M059J (cell line): ENCODE data around the gene DNAJB12. TPM values are rescaled to one million over a fixed set of nuclear protein-coding genes. Genes with fewer than 3 reads are reported as not detected.
A peak's percentile ranks its signal among the peaks of the same experiment; 100 is the strongest.
"Not testable (repeated sequence)": the region's sequence is repeated elsewhere in the genome, so short reads cannot be mapped to it uniquely, and the experiment has no call there.

Experiments
- DNase-seq: peaks from one replicate; pipeline ENCODE4 v3.0.0-alpha.2; 2012; ENCODE audit warnings: low read depth
- total RNA-seq: library from RNA; depleted of rRNA; stranded (reverse); fragments of >200 nt; shearing (Covaris generic); gene quantifications from 2 replicates; pipeline ENCODE4 v1.2.3, GENCODE V29; 2014; rRNA removed

The DNAJB12 gene
- 18.8 and 31.5 TPM in 2 replicates for total RNA-seq

GRCh38 chr10:72354356-72355213 is at the start of gene DNAJB12:
Gene DNAJB12, minus strand, starts transcription at chr10:72354919. Its CDS starts 22 bp downstream, at chr10:72354897.
- DNase-seq = peak; percentile 90

- DNase-seq = not testable (repeated sequence)
Observed at GRCh38 chr10:72395581-72395980, 40.9 kb upstream of the DNAJB12 start.

GRCh38 chr10:72392571-72392970 is 37.9 kb upstream of the DNAJB12 start:
- DNase-seq = no peak

- DNase-seq = no peak
Observed at GRCh38 chr10:72390764-72391163, 36.0 kb upstream of the DNAJB12 start.

- no peak for DNase-seq
Observed at GRCh38 chr10:72389716-72390115, 35.0 kb upstream of the DNAJB12 start.

GRCh38 chr10:72389014-72389413 is 34.3 kb upstream of the DNAJB12 start:
- DNase-seq = no peak

GRCh38 chr10:72388062-72388461 is 33.3 kb upstream of the DNAJB12 start:
- no peak for DNase-seq

- DNase-seq = no peak
Observed at GRCh38 chr10:72386916-72387586, 32.3 kb upstream of the DNAJB12 start.

- no peak for DNase-seq
Observed at GRCh38 chr10:72385724-72386123, 31.0 kb upstream of the DNAJB12 start.

- not testable (repeated sequence) for DNase-seq
Observed at GRCh38 chr10:72384982-72385381, 30.3 kb upstream of the DNAJB12 start.

- DNase-seq = no peak
Observed at GRCh38 chr10:72379776-72380175, 25.1 kb upstream of the DNAJB12 start.

- DNase-seq = no peak
Observed at GRCh38 chr10:72379062-72379461, 24.3 kb upstream of the DNAJB12 start.

- DNase-seq = peak; percentile 11
Observed at GRCh38 chr10:72375585-72375984, 20.9 kb upstream of the DNAJB12 start.

GRCh38 chr10:72375173-72375572 is 20.5 kb upstream of the DNAJB12 start:
- no peak for DNase-seq

- no peak for DNase-seq
Observed at GRCh38 chr10:72370201-72370722, 15.5 kb upstream of the DNAJB12 start.

- DNase-seq = no peak
Observed at GRCh38 chr10:72367301-72367960, 12.7 kb upstream of the DNAJB12 start.

GRCh38 chr10:72365106-72365895 is 10.6 kb upstream of the DNAJB12 start:
- DNase-seq = no peak

GRCh38 chr10:72364239-72364777 is 9.6 kb upstream of the DNAJB12 start:
- DNase-seq = peak; percentile 91

- no peak for DNase-seq
Observed at GRCh38 chr10:72356987-72357386, 2.3 kb upstream of the DNAJB12 start.

GRCh38 chr10:72356115-72356514 is 1.4 kb upstream of the DNAJB12 start:
- DNase-seq = no peak

GRCh38 chr10:72355214-72355555 is 466 bp upstream of the DNAJB12 start:
- DNase-seq = no peak
